Measurements from ENCODE around the gene PRMT5. TPM values are rescaled to one million over a fixed set of nuclear protein-coding genes. Genes with fewer than 3 reads are reported as not detected.
"Not testable (repeated sequence)": the region's sequence is repeated elsewhere in the genome, so short reads cannot be mapped to it uniquely, and the experiment has no call there.

Gene PRMT5
- total and polyA plus RNA-seq, 4 donors: 19.2 to 56.5 (median 50.2) TPM

DNA sequence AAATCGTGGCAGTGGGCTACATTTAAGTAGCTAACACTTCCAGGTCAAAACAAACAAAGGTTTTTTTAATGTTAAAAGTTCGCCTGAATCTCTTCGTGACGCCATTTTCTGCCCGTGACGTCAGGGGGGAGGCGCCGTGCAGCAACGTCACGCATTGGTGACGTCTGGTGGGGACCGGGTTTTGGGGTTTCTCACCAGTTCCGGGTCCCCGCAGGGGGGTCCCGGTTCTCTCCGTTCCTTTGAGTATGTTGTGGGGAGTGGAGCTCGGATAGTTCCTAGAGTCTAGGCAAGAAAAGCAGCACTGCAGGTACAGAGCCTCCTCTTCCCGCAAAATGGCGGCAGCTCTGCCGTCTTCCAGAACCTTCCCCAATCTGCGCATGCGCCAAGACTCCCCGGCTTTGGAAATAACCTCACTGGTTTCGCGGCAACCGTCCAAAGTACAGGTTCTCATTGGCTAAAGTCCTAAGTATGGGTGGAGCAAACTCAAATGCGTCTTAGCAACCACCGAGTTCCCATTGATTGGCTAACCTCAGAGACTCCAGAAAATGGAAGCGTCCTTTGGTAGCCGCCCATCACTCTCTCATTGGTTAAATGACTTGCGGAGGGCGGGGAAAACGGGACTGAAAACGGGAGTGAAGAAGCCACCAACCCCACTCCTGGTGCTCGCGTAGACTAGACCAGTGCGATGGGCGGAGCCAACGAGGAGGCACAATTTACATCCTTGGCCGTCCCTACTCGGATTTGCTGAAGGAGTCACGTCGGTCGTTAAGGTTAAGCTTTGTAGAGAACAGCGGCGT lies 10.2 kb downstream of the PRMT5 start, which contains the start of gene RBM23:
Gene RBM23, minus strand, starts transcription at position 346 of the 797 bp plus-strand sequence.
- Histone ChIP-seq H3K9me3 (ENCODE audit: control insufficient read depth in 4 of 4, insufficient read depth in 3 of 4, low read length in 3 of 4) (no peaks in the 10 kb centered on the region), H3K9ac (ENCODE audit: insufficient read depth in 1 of 2, low read length in 2 of 2) (peak within 1 kb of the TSS; percentile 99 to 100), H3K36me3 (ENCODE audit: control insufficient read depth in 4 of 4, insufficient read depth in 4 of 4, low read length in 4 of 4) (peaks cover 18 to 39% (median 25%) of the 10 kb centered on the region in 4 donors), H3K4me3 (peak within 1 kb of the TSS; percentile 95), H3K4me1 (ENCODE audit: control insufficient read depth in 5 of 5, insufficient read depth in 5 of 5, low read length in 5 of 5) (peaks cover 0 to 13% (median 6%) of the 10 kb centered on the region in 5 donors), H3K27ac (ENCODE audit: low read depth in 1 of 2, low read length in 1 of 2) (peak within 1 kb of the TSS; percentile 95 to 100), H3K27me3 (ENCODE audit: control insufficient read depth in 3 of 3, insufficient read depth in 3 of 3, low read length in 2 of 3) (no peaks in the 10 kb centered on the region)
- 0 to 1% methylated on average over 46 of the region's 46 CpGs for WGBS, 2 donors
- TF ChIP-seq, protein P1, sequence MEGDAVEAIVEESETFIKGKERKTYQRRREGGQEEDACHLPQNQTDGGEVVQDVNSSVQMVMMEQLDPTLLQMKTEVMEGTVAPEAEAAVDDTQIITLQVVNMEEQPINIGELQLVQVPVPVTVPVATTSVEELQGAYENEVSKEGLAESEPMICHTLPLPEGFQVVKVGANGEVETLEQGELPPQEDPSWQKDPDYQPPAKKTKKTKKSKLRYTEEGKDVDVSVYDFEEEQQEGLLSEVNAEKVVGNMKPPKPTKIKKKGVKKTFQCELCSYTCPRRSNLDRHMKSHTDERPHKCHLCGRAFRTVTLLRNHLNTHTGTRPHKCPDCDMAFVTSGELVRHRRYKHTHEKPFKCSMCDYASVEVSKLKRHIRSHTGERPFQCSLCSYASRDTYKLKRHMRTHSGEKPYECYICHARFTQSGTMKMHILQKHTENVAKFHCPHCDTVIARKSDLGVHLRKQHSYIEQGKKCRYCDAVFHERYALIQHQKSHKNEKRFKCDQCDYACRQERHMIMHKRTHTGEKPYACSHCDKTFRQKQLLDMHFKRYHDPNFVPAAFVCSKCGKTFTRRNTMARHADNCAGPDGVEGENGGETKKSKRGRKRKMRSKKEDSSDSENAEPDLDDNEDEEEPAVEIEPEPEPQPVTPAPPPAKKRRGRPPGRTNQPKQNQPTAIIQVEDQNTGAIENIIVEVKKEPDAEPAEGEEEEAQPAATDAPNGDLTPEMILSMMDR (IDR thresholded peaks at IDR 0.05; ENCODE audit: control extremely low read depth, extremely low read depth): no peak
- peak; percentile 91 for ATAC-seq (ENCODE audit: insufficient read depth, low FRiP score)
- peak; percentile 100 for DNase-seq

GRCh38 chr14:22915886-22916521 lies 13.2 kb downstream of the PRMT5 start:
- Histone ChIP-seq H3K4me1 (ENCODE audit: control insufficient read depth in 5 of 5, insufficient read depth in 5 of 5, low read length in 5 of 5) (peaks cover 0 to 13% (median 6%) of the 10 kb centered on the region in 5 donors), H3K9ac (ENCODE audit: insufficient read depth in 1 of 2, low read length in 2 of 2) (peak overlapping the region in 1 of 2 donors; percentile 20), H3K4me3 (no peak overlapping the region), H3K9me3 (ENCODE audit: control insufficient read depth in 4 of 4, insufficient read depth in 3 of 4, low read length in 3 of 4) (no peaks in the 10 kb centered on the region), H3K27me3 (ENCODE audit: control insufficient read depth in 3 of 3, insufficient read depth in 3 of 3, low read length in 2 of 3) (no peaks in the 10 kb centered on the region), H3K27ac (ENCODE audit: low read depth in 1 of 2, low read length in 1 of 2) (peak overlapping the region in 1 of 2 donors; percentile 77), H3K36me3 (ENCODE audit: control insufficient read depth in 4 of 4, insufficient read depth in 4 of 4, low read length in 4 of 4) (peaks cover 3 to 19% (median 9%) of the 10 kb centered on the region in 4 donors)
- peak in 1 of 3 donors; percentile 19 for DNase-seq
- no peak for ATAC-seq (ENCODE audit: insufficient read depth, low FRiP score)
- TF ChIP-seq, protein P1 (IDR thresholded peaks at IDR 0.05; ENCODE audit: control extremely low read depth, extremely low read depth): no peak
- WGBS, 2 donors: 38 to 63% methylated on average over 8 of the region's 8 CpGs

- H3K4me1 ChIP-seq (ENCODE audit: control insufficient read depth in 5 of 5, insufficient read depth in 5 of 5, low read length in 5 of 5): peaks cover 0 to 13% (median 6%) of the 10 kb centered on the region in 5 donors
Measured at GRCh38 chr14:22914836-22915235, 14.3 kb downstream of the PRMT5 start.

GRCh38 chr14:22910916-22911315 lies 18.3 kb downstream of the PRMT5 start:
- H3K9ac ChIP-seq (ENCODE audit: insufficient read depth in 1 of 2, low read length in 2 of 2): no peak overlapping the region
- no peaks in the 10 kb centered on the region for H3K9me3 ChIP-seq (ENCODE audit: control insufficient read depth in 4 of 4, insufficient read depth in 3 of 4, low read length in 3 of 4)
- no peaks in the 10 kb centered on the region for H3K27me3 ChIP-seq (ENCODE audit: control insufficient read depth in 3 of 3, insufficient read depth in 3 of 3, low read length in 2 of 3)
- TF ChIP-seq, protein P1 (IDR thresholded peaks at IDR 0.05; ENCODE audit: control extremely low read depth, extremely low read depth): no peak
- no peak for DNase-seq
- 93 to 95% methylated on average over 5 of the region's 5 CpGs for WGBS, 2 donors
- H3K4me3 ChIP-seq: no peak overlapping the region
- peaks cover 0 to 2% (median 0%) of the 10 kb centered on the region in 5 donors for H3K4me1 ChIP-seq (ENCODE audit: control insufficient read depth in 5 of 5, insufficient read depth in 5 of 5, low read length in 5 of 5)
- no peak for ATAC-seq (ENCODE audit: insufficient read depth, low FRiP score)
- no peak overlapping the region for H3K27ac ChIP-seq (ENCODE audit: low read depth in 1 of 2, low read length in 1 of 2)
- H3K36me3 ChIP-seq (ENCODE audit: control insufficient read depth in 4 of 4, insufficient read depth in 4 of 4, low read length in 4 of 4): peaks cover 17 to 21% (median 18%) of the 10 kb centered on the region in 4 donors

More at GRCh38 chr14:22914836-22915235, 14.3 kb downstream of the PRMT5 start:
- DNase-seq; H3K9me3 ChIP-seq (ENCODE audit: control insufficient read depth in 4 of 4, insufficient read depth in 3 of 4, low read length in 3 of 4); ATAC-seq (ENCODE audit: insufficient read depth, low FRiP score); H3K4me3 ChIP-seq; H3K27me3 ChIP-seq (ENCODE audit: control insufficient read depth in 3 of 3, insufficient read depth in 3 of 3, low read length in 2 of 3); H3K36me3 ChIP-seq (ENCODE audit: control insufficient read depth in 4 of 4, insufficient read depth in 4 of 4, low read length in 4 of 4); H3K9ac ChIP-seq (ENCODE audit: insufficient read depth in 1 of 2, low read length in 2 of 2); H3K27ac ChIP-seq (ENCODE audit: low read depth in 1 of 2, low read length in 1 of 2): not testable (repeated sequence)
- WGBS, 2 donors: 78 to 89% methylated on average over 4 of the region's 4 CpGs

Data from lung (tissue), 12 donors.